K562 (cell line): ENCODE data around the gene FASTK. TPM values are rescaled to one million over a fixed set of nuclear protein-coding genes. Genes with fewer than 3 reads are reported as not detected.

ENCODE experiments used
- CBFA2T2 ChIP-seq: fragments of 450-650 bp; conservative IDR thresholded peaks from 2 replicates; pipeline ENCODE4 v1.6.1; 2017; ENCODE audit warnings: mild to moderate bottlenecking
- CC2D1A ChIP-seq: fragments of 450-650 bp; IDR thresholded peaks from 2 replicates; pipeline ENCODE4 v1.6.1; 2017; ENCODE audit warnings: mild to moderate bottlenecking
- DNMT1 ChIP-seq: fragments of 450-650 bp; IDR thresholded peaks from 2 replicates; pipeline ENCODE4 v1.6.1; 2016; ENCODE audit warnings: antibody characterized with exemption, mild to moderate bottlenecking
- E2F4 ChIP-seq: sonication (generic); formaldehyde crosslinking; IDR thresholded peaks from 2 replicates; pipeline ENCODE4 v1.8.0; 2022; ENCODE audit warnings: mild to moderate bottlenecking, low read depth, missing genetic modification reagents
- ETS1 ChIP-seq: conservative IDR thresholded peaks from 2 replicates; pipeline ENCODE4 v1.6.1; 2011; ENCODE audit warnings: low read depth, mild to moderate bottlenecking, low read length; ENCODE audit not compliant: control insufficient read depth
- GATAD2A ChIP-seq: fragments of 450-650 bp; IDR thresholded peaks from 2 replicates; pipeline ENCODE4 v1.6.1; 2017
- KDM1A ChIP-seq, 2 experiments: fragments of 450-650 bp; IDR thresholded peaks; 2 replicates each; pipeline ENCODE4 v1.6.1; 2016; ENCODE audit warnings: mild to moderate bottlenecking in 2 of 2
- KLF1 ChIP-seq: fragments of 450-650 bp; IDR thresholded peaks from 2 replicates; pipeline ENCODE4 v1.6.1; 2016; ENCODE audit warnings: missing genetic modification characterization, missing compliant biosample characterization
- MBD2 ChIP-seq: sonication (generic); IDR thresholded peaks from 2 replicates; pipeline ENCODE4 v1.6.1; 2016; ENCODE audit warnings: low read depth, borderline replicate concordance
- MCM7 ChIP-seq, 2 experiments: fragments of 450-650 bp; IDR thresholded peaks; 2 replicates each; pipeline ENCODE4 v1.6.1; 2016 to 2018
- MTA3 ChIP-seq: fragments of 450-650 bp; formaldehyde crosslinking; IDR thresholded peaks from 2 replicates; pipeline ENCODE4 v1.6.1; 2017; ENCODE audit warnings: mild to moderate bottlenecking, borderline replicate concordance
- MXI1 ChIP-seq: IDR thresholded peaks from 2 replicates; pipeline ENCODE4 v1.6.1; 2011; ENCODE audit warnings: low read depth, mild to moderate bottlenecking, improper control_type of control experiment, low read length
- NCOA4 ChIP-seq: fragments of 450-650 bp; IDR thresholded peaks from 2 replicates; pipeline ENCODE4 v1.6.1; 2018; ENCODE audit warnings: mild to moderate bottlenecking; ENCODE audit not compliant: partially characterized antibody
- NFE2 ChIP-seq: IDR thresholded peaks from 2 replicates; pipeline ENCODE4 v1.6.1; 2014; ENCODE audit warnings: antibody characterized with exemption, low read depth
- PHTF2 ChIP-seq: fragments of 250-450 bp; sonication (Bioruptor Pico); IDR thresholded peaks from 2 replicates; pipeline ENCODE4 v1.5.0; 2021; ENCODE audit warnings: mild to moderate bottlenecking
- POLR2G ChIP-seq: fragments of 200-400 bp; formaldehyde crosslinking; IDR thresholded peaks from 2 replicates; pipeline ENCODE4 v1.6.1; 2017; ENCODE audit warnings: low read depth, mild to moderate bottlenecking, antibody characterized with exemption, low read length, moderate library complexity
- RBFOX2 ChIP-seq: fragments of 200-400 bp; formaldehyde crosslinking; IDR thresholded peaks from 2 replicates; pipeline ENCODE4 v1.6.1; 2017; ENCODE audit warnings: low read depth, mild to moderate bottlenecking, low read length, moderate library complexity
- SP1 ChIP-seq: sonication (generic); formaldehyde crosslinking; IDR thresholded peaks from 2 replicates; pipeline ENCODE4 v1.8.1; 2022; ENCODE audit warnings: mild to moderate bottlenecking, missing genetic modification reagents
- SRSF9 ChIP-seq: fragments of 200-400 bp; formaldehyde crosslinking; IDR thresholded peaks from 2 replicates; pipeline ENCODE4 v1.6.1; 2017; ENCODE audit warnings: low read depth, low read length, borderline replicate concordance
- THRAP3 ChIP-seq: fragments of 450-650 bp; IDR thresholded peaks from 2 replicates; pipeline ENCODE4 v1.6.1; 2016; ENCODE audit warnings: mild to moderate bottlenecking, inconsistent platforms, borderline replicate concordance
- TOE1 ChIP-seq, 2 experiments: fragments of 450-650 bp in 1 of 2; sonication (generic) in 1 of 2; formaldehyde crosslinking in 1 of 2; IDR thresholded peaks; 2 replicates each; pipeline versions ENCODE4 v1.7.1 to v1.8.0; 2016 to 2022; ENCODE audit warnings: borderline replicate concordance in 2 of 2, mild to moderate bottlenecking in 2 of 2, antibody characterized with exemption in 1 of 2, inconsistent platforms in 1 of 2, low read depth in 1 of 2, missing genetic modification reagents in 1 of 2, moderate library complexity in 1 of 2
- WHSC1 ChIP-seq: IDR thresholded peaks from one replicate; pipeline ENCODE4 v1.6.1; 2012; ENCODE audit warnings: low read length, control low read depth, inconsistent platforms
- ZFPM2 ChIP-seq: fragments of 250-450 bp; sonication (Bioruptor Pico); IDR thresholded peaks from 2 replicates; pipeline ENCODE4 v1.5.1; 2022; ENCODE audit warnings: mild to moderate bottlenecking
- ZNF124 ChIP-seq: sonication (generic); formaldehyde crosslinking; IDR thresholded peaks from 2 replicates; pipeline ENCODE4 v1.8.1; 2022; ENCODE audit warnings: missing genetic modification reagents
- ZNF3 ChIP-seq: fragments of 250-450 bp; sonication (Bioruptor Pico); IDR thresholded peaks from 2 replicates; pipeline ENCODE4 v1.5.0; 2021; ENCODE audit warnings: mild to moderate bottlenecking, moderate library complexity
- ZNF561 ChIP-seq: fragments of 450-650 bp; formaldehyde crosslinking; conservative IDR thresholded peaks from 2 replicates; pipeline ENCODE4 v1.4.0; 2020; ENCODE audit warnings: mild to moderate bottlenecking, moderate library complexity
- ZNF695 ChIP-seq: fragments of 450-650 bp; formaldehyde crosslinking; IDR thresholded peaks from 2 replicates; pipeline ENCODE4 v1.4.0; 2020; ENCODE audit warnings: mild to moderate bottlenecking, moderate library complexity
- ZNF830 ChIP-seq: fragments of 250-450 bp; sonication (Bioruptor Pico); IDR thresholded peaks from 2 replicates; pipeline ENCODE4 v1.5.0; 2021; ENCODE audit warnings: mild to moderate bottlenecking
- ZSCAN32 ChIP-seq: fragments of 450-650 bp; formaldehyde crosslinking; IDR thresholded peaks from 2 replicates; pipeline ENCODE4 v1.4.0; 2020; ENCODE audit warnings: mild to moderate bottlenecking, moderate library complexity
- polyA plus RNA-seq, 8 experiments: library from polyadenylated mRNA; depleted of rRNA in 4 of 8; stranded (reverse) in 5 of 8; unstranded in 3 of 8; fragments of >200 nt; fragmentation: Nextera tagmentation in 2 of 8; fragmentation: Illumina TruSeq in 1 of 8; extraction: Ambion mirVana in 2 of 8; extraction: Trizol in 1 of 8; gene quantifications; 2 replicates each; pipeline versions ENCODE4 v1.2.1 to v1.2.3, GENCODE V29; 2011 to 2014; ENCODE audit warnings: inconsistent platforms in 1 of 8, missing spikeins in 1 of 8
- total RNA-seq, 7 experiments: library from RNA; depleted of rRNA in 6 of 7; stranded (reverse); fragments of >200 nt in 6 of 7; fragmentation: Illumina TruSeq in 2 of 7; extraction: Trizol in 2 of 7; gene quantifications; 2 replicates each; pipeline versions ENCODE4 v1.2.1 to v1.2.3, GENCODE V29; 2011 to 2021; ENCODE audit warnings: low replicate concordance in 1 of 7

The FASTK gene
- total and polyA plus RNA-seq, 9 of the 15 experiments (the other 6 are each of a cell fraction or from before 2014, with no cell fraction given), result 0.51 to 150 (median 48.2) TPM

GRCh38 chr7:151082141-151083070 lies 1.8 kb upstream of the FASTK start (continued):
- TF ChIP-seq PHTF2 (CRISPR knock-in tag) (no peak), SP1 (CRISPR knock-in tag) (no peak; the same call in 1 of the 2 replicates), SRSF9 (no peak), GATAD2A (no peak), RBFOX2 (peak; percentile 60), MTA3 (peak; percentile 25; the same call in 1 of the 2 replicates), ETS1 (0 out of 2 replicates have a peak, but pooled peaks have one; percentile 20), NFE2 (no peak), ZNF561 (no peak), ZSCAN32 (CRISPR knock-in tag) (no peak), ZNF830 (no peak), ZNF3 (CRISPR knock-in tag) (no peak), DNMT1 (peak; percentile 82; the same call in 1 of the 2 replicates), KDM1A (IDR thresholded peaks at IDR 0.05) (no peak), ZNF695 (CRISPR knock-in tag) (no peak), MCM7 (IDR thresholded peaks at IDR 0.05) (no peak), CC2D1A (0 out of 2 replicates have a peak, but pooled peaks have one; percentile 56), NCOA4 (no peak), MBD2 (no peak; the same call in 1 of the 2 replicates), THRAP3 (0 out of 2 replicates have a peak, but pooled peaks have one; percentile 60), WHSC1 (no peak), ZFPM2 (no peak), E2F4 (CRISPR knock-in tag) (no peak), ZNF124 (CRISPR knock-in tag) (no peak), POLR2G (peak; percentile 29), MXI1 (no peak), KLF1 (no peak), TOE1 (IDR thresholded peaks at IDR 0.05; ENCODE audit: borderline replicate concordance) (peak; percentile 46; the same call in 1 of the 2 replicates), TOE1 (CRISPR knock-in tag; IDR thresholded peaks at IDR 0.05; ENCODE audit: borderline replicate concordance, low read depth) (no peak), CBFA2T2 (no peak)
